22Rv1 (cell line): ENCODE results near the gene OTUD5.

ENCODE experiments used
- H3K27ac ChIP-seq: fragments of 450-650 bp; 2 replicates; pipeline ENCODE4 v1.5.1; 2017
- CTCF ChIP-seq: fragments of 450-650 bp; IDR thresholded peaks from 2 replicates; pipeline ENCODE4 v1.5.1; 2017; ENCODE audit warnings: mild to moderate bottlenecking
- ZFX ChIP-seq: fragments of 450-650 bp; IDR thresholded peaks from 2 replicates; pipeline ENCODE4 v1.6.1; 2017; ENCODE audit warnings: antibody characterized with exemption, borderline replicate concordance

Gene OTUD5

GRCh38 chrX:48945517-48946348, 11.7 kb downstream of the OTUD5 start:
- TF ChIP-seq ZFX (no peak), CTCF (peak; percentile 81)
- H3K27ac ChIP-seq: no peak overlapping the region

DNA sequence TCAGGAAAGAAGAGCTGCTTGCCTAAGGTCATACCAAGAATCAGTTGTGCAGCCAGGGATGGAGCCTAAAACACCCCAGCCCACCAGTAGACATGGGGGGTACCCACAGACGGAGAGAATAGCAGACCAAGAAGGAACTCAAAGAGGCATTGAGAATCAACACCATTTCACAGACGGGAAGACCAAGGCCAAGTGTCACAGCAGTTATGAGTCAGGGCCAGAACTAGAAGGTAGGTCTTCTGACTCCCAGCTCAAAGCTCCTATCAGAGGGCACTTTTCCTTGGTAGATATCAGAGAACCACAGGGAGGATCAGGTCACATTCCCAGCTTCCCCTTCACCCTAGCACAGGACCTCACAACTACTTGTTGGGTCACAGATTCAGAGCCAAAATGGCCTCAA, 14.5 kb downstream of the OTUD5 start:
- H3K27ac ChIP-seq: no peak overlapping the region

GRCh38 chrX:48940404-48940955, 16.9 kb downstream of the OTUD5 start:
- TF ChIP-seq CTCF: no peak
- TF ChIP-seq ZFX: no peak

More for the DNA sequence above, 14.5 kb downstream of the OTUD5 start:
- no peak for TF ChIP-seq ZFX
- TF ChIP-seq CTCF: no peak

GRCh38 chrX:48939524-48940228, 17.7 kb downstream of the OTUD5 start:
- H3K27ac ChIP-seq: no peak overlapping the region
- no peak for TF ChIP-seq ZFX
- no peak for TF ChIP-seq CTCF

More at GRCh38 chrX:48940404-48940955, 16.9 kb downstream of the OTUD5 start:
- H3K27ac ChIP-seq: no peak overlapping the region

DNA sequence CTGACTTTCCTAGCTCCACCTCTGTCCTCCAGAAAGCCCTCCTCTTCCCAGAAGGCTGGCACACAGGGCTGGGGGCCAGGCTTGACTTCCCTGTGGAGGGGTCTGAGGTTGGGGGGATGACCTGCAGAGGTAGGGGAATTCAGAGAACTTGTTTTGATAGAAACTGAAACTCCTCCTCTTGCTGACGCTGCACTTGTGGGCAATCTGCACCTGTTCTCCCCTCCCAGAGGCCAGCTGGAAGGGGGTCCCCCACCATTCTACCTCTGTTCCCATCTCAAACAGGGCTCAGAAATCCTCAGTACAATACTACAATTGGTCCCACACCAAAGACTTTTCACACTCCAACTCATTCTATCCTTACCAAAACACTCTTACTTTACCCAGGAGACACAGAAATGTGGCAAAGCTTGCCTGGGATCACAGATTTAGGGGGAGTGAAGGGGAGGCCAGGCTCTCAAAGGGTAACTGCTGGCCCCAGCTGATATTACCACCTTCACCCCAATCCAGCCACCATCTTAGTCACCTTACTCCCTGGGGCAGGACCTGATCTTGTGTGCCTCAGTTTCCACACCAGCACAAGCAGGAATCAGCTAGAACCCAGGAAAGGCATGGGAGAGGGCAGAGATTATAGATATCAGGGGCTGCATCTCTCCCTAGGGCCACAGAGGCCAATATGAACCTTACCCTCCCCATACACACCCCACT, 18.5 kb downstream of the OTUD5 start:
- TF ChIP-seq ZFX (no peak), CTCF (no peak)

DNA sequence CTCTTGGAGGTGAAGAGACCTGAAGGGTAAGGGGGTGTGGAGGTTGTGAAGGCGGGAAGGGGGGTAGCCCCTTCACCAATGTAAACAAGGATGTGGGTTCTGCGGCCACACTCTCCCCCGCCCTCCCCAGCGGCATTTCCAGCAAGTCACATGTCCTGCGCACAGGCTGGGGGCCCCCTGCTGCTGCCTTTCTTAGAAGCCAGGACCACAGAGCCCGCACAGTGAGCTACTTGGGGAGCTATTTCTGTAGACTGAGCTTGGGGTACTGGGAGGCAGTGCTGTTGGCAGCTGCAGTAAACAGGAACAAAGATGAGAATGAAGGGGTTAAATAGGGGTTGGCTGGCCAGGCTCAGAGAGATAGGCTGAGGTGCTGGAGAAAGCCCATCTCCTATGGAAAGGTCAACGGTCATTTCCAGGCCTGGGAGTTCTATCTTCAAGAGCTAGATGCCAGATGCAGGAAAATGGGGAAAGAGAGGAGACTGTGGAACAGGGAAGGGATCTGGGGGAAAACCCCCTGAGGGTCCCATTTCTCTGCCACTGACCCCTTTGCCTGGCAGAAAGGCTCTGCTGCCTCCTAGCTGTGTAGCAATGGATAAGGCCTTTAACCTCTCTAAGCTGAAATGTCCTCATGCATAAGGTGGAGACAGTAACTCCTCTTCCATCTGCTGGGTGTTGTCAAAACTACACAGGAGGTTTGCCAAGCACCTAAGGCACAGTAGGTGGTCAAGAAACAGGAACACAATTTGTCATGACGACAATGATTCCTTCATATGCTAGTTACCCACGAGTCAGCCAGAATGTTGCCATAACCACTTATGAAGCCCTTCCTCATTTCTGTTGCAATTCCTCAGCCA, 20.1 kb downstream of the OTUD5 start:
- TF ChIP-seq ZFX (no peak), CTCF (no peak)
- no peak overlapping the region for H3K27ac ChIP-seq

More for the DNA sequence above, 18.5 kb downstream of the OTUD5 start:
- no peak overlapping the region for H3K27ac ChIP-seq
